Gastrocnemius medialis (tissue), 4 donors: Measurements from ENCODE around the gene TYW1.
"Not testable (repeated sequence)": the region's sequence is repeated elsewhere in the genome, so short reads cannot be mapped to it uniquely, and the experiment has no call there.

ENCODE experiments used
- POLR2A ChIP-seq, 2 donors: fragments of 450-650 bp; IDR thresholded peaks; one replicate each; pipeline ENCODE4 v1.6.1; 2017; ENCODE audit warnings: antibody characterized with exemption in 2 of 2, mild to moderate bottlenecking in 2 of 2, moderate library complexity in 2 of 2
- TF ChIP-seq, protein P1 (sequence below), 5 experiments: fragments of 450-650 bp in 3 of 5; fragments of 200-600 bp in 2 of 5; sonication (generic) in 2 of 5; IDR thresholded peaks in 4 of 5; conservative IDR thresholded peaks in 1 of 5; 1 replicate in 4 of 5; 2 replicates in 1 of 5; pipeline ENCODE4 v1.5.1; 2016 to 2019; ENCODE audit warnings: antibody characterized with exemption in 5 of 5, mild to moderate bottlenecking in 3 of 5, moderate library complexity in 3 of 5

DNA sequence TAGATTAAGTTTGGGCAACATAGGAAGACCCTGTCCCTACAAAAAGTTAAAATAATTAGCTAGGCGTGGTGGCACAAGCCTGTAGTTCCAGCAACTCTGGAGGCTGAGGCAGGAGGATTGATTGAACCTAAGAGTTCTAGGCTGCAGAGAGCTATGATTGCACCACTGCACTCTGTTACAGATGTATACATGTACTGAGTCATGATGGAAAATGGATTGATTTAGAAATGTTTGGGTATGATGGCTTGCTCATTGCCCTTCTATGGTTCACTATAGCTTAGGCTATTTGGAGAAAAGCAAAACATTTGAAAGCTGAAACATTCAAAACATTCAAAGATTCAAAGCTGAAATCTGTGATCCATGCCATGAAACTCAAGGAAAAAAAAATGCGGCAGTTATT, 17.6 kb upstream of the TYW1 start:
- TF ChIP-seq, protein P1, sequence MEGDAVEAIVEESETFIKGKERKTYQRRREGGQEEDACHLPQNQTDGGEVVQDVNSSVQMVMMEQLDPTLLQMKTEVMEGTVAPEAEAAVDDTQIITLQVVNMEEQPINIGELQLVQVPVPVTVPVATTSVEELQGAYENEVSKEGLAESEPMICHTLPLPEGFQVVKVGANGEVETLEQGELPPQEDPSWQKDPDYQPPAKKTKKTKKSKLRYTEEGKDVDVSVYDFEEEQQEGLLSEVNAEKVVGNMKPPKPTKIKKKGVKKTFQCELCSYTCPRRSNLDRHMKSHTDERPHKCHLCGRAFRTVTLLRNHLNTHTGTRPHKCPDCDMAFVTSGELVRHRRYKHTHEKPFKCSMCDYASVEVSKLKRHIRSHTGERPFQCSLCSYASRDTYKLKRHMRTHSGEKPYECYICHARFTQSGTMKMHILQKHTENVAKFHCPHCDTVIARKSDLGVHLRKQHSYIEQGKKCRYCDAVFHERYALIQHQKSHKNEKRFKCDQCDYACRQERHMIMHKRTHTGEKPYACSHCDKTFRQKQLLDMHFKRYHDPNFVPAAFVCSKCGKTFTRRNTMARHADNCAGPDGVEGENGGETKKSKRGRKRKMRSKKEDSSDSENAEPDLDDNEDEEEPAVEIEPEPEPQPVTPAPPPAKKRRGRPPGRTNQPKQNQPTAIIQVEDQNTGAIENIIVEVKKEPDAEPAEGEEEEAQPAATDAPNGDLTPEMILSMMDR (IDR thresholded peaks at IDR 0.05 in 4 of 5, conservative IDR thresholded peaks at IDR 0.05 in 1 of 5) = not testable (repeated sequence)
- not testable (repeated sequence) for TF ChIP-seq POLR2A (IDR thresholded peaks at IDR 0.05)
